Measurements from ENCODE around the gene CEP104. TPM values are rescaled to one million over a fixed set of nuclear protein-coding genes. Genes with fewer than 3 reads are reported as not detected.

Gene CEP104
- total RNA-seq, 1 experiment from 2014 or later: 32.6 TPM

DNA sequence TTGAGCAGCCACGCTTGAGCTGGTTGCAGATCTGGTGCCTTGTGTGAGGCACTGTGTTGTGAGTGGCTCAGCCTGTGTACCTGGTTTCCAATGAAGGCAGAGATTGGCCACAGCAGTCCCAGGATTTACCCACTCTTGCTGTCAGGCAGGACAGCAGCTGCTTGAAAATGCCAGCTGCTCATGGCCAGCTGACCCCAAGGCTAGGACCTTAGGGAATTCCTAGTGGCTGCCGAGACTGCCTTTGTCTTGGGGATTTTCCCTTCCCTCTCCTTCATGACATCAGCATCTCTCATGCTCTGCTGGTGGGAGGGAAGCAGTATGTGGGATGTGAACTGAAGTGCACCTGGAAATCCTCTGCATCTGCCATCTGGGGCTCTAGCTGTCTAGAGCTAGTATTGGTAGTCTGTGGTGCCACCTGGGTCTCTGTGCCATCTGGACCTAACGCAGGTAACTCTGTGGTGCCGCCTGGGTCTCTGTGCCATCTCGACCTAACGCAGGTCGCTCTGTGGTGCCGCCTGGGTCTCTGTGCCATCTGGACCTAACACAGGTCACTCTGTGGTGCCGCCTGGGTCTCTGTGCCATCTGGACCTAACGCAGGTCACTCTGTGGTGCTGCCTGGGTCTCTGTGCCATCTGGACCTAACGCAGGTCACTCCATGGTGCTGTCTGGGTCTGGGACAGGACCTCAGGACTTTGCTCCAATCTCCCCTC is 56.9 kb downstream of the CEP104 start:
- DNase-seq (ENCODE audit: low read depth): peak; percentile 15

DNA sequence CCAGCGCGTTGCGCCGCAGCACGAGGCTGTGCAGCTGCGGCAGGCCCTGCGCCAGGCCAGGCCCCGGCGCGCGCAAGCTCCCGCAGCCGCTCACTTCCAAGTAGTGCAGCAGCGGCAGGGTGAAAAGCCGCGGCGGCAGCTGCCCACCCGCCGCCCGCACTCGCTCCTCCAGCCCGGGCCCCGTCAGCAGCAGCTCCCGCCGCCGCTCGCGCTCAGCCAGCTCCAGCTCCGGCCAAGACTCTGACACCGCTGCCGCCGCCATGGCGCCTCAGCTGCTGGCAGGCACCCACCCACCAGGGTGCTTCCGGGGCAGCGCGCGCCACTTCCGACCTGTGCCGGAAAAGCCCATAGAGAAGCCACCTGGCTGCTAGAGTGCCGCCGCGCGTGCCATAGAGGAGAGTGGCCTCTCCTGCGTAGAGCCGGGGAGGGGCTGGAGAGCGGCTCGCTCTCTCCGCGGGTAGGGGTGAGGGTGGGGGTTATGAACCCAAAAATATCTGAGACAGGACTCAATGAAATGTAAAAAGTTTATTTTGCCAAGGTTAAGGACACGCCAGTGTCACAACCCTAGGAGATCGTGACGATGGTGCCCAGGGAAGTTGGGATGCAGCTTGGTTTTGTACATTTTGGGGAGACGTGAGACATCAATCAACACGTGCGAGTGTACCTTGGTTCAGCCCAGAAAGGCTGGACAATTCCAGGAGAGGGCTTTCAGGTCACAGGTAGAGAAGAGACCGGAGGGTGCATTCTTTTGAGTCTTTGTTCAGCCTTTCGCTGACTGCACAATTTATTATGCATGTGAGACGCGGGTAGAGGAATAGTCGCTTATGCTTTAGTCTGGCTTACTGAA is 60.6 kb downstream of the CEP104 start, which contains the start of gene LRRC47:
Gene LRRC47, minus strand, starts transcription at position 284 of the 847 bp plus-strand sequence. Its CDS starts 22 bp downstream, at position 262.
- peak; percentile 90 for DNase-seq (ENCODE audit: low read depth)

DNA sequence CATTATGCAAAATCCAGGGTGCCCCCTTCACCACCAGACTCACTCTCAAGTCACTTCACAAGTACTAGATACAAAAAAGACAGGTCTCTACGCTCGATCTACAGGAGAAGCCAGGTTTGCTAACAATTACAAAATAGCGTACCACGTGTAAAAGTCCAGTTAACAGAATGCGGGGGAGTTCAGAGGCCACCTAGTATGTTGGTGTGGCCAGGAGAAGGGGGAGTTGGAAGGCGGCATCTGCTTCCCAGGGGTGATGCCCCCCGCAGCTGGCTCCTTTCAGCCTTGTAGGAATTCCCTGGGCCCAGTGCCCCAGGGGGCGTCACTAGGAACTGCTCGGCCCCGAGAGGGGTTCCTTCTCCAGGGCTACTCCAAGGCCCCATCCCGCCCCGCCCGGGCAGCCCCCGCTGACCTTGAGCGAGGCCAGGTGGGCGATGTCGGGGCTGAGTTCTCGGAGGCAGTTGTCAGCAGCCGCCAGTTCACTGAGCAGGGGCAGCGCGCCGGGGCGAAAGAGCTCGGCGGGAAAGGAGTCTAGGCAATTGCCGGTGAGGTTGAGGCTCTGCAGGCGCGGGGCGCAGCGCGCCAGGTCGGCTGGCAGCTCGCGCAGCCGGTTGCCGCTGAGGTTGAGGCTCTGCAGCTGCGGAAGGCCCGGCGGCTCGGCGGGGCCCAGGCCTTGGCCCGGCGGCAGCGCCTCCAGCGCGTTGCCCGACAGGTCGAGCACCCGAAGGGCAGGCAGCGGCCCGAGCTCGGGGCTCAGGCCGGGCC is 61.4 kb downstream of the CEP104 start:
- DNase-seq (ENCODE audit: low read depth): no peak

DNA sequence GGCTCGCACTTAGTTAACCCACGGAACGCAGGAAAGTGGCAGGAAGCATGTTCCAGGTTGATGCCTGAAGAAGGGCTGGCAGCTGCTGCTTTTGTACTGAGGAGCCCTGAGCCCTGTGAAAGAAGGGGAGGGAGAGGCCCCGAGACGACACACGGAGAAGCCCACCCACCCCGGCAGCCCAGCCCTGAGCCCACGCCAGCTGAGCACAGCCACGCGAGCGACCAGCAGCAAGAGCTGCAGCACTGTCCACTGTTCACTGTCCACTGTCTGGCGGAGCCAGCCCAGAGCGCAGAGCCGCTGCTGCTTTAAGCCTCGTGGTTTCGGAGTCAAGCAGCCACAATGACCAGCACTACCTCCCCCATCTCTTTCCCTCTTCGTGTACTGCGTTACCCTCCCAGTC is 66.1 kb downstream of the CEP104 start:
- no peak for DNase-seq (ENCODE audit: low read depth)

DNA sequence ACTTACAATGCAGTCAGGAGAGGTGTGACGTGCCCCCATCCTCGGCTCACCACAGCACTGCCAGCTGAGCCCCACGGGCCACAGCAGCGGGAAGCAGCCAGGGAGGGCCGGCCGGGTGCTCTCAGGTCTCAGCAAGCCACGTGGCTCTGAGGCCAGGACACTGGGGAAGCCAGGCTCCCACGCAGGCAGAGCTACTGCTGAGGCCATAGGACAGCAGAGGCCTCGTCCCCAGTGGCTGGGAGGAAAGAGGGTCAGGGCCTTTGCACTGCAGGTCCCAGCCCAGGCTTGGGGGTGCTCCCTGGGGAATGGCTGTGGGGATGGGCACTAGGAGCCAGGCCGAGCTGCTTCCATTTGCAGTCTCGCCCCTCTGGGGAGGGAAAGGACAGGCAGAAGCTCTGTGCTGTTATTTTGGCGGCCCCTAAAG is 66.5 kb downstream of the CEP104 start:
- DNase-seq (ENCODE audit: low read depth): no peak

DNA sequence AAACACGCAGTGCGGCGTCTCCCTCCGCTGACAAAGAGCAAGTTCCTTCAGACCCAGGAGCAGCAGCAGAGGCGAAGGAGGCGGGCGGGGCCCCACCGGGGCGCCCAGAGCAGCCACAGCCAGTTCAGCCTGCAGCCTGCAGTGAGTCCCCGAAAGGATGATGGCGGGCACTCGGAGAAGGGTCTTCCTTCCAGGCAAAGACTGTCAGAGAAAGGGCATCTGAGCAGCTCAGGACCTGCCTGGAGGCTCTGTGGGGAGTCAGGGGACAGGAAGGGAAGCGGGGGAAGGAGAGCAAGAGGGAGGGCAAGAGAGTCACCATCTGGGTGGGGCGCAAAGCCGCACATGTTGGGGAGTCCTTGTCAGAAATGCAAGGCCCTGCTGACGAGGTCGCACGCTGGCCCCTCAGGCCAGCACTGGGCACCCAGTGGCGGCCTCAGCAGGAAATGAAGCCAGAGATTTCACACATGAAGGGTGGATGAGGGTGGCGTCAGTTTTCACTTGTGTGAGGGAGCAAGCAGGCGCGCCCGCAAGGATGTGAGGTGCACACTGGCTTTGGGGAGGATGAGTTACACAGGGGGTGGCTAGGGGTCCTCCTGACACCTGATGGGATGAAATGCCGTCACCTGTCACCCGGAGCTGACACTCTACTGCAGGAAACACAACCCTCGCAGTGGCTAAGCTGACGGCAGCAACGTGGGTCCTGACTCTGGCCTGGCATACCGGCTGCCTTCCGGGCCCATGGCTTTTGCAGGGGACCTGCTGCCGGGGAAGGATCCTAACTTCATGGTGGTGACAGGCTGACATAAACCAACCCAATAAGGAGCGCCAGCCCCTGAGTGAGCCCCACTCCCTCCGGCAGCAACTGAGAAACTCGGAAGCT is 67.3 kb downstream of the CEP104 start:
- no peak for DNase-seq (ENCODE audit: low read depth)

DNA sequence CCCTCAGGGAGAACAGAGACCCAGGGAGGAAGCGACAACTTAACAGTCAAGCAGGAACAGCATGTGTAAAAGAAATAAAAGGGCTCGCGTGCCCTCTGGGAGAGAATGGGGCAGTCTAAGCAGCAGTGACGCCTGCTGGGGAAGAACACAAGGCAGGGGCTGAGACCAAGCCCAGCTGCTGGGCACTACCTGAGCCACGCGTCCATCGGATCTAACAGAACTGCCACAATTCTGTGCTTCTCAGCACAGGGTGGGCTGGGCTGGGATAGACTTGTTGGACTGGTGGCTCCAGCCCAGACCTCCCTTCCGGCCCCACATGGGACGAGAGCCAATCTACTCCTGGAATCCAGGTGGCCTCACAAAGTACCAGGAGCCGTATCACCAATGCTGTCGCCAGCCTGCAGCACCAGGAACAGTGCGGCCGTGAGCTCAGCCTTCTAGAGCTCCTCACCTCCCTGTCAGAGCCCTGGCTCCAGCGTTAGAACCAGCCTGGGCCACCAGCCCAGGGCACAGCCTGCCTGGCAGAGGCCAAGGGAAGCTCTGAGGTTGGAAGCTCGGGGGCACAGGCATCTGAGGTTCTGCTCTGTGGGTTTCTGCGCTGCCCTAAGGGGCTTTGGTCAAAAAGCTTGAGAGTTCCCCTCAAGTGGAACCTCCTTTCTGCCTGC is 68.1 kb downstream of the CEP104 start:
- DNase-seq (ENCODE audit: low read depth): no peak

DNA sequence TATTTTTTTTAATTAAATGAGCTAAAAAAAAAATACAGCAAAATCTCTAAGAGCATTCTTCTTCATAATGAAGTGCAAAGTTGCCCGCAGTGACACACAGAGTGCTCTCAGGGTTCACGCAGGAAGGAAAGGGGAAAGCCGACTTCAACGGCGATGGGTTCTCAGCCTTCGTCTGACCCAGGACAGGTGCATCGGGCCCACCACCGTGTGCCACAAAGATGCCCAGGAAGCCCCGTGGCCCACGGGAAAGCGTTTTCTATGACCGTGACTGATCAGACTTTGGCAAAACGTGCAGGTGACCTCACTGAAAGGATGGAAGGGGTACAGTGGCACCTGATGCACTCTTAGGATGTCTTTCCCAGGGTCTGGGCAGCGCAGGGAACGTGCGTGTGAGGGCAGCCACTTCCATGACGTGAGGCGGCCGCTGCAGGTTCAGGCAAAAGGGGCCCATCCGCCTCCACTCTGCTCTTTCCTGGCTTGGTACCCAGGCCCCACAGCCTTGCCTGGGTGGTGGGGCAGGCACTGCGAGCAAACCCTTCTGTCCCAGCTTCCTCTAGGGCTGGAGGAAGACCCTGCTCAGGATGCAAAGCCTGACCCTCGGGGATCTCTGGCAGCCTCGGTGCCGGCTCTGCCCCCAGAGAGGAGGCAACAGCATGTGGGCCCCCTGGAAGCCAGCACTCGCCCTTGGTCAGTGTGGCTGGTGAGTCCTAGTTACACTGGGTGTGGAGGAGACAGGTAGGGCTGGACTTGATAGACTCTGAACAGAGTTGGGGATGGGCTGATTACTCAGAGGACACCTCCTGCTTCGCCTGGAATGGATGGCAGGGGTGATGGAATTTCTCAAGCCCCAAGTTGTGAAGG is 69.0 kb downstream of the CEP104 start:
- no peak for DNase-seq (ENCODE audit: low read depth)

DNA sequence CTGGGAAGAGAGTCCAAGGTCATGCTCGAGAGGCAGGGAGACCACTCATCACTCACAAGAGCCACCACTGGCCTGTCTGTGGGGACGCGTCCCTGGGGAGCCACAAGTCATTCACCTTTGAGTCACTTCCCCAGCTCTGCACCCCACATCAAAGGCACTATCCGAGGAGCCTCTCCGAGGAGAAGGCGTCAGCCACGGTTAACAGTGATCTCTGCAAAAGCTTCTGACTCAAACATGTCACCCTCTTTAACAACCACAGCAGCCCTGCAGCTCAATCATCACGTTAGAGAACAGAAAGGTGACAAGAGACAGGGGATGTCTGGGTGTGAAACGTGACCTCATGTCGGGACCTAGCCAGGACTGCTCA is 69.7 kb downstream of the CEP104 start:
- no peak for DNase-seq (ENCODE audit: low read depth)

DNA sequence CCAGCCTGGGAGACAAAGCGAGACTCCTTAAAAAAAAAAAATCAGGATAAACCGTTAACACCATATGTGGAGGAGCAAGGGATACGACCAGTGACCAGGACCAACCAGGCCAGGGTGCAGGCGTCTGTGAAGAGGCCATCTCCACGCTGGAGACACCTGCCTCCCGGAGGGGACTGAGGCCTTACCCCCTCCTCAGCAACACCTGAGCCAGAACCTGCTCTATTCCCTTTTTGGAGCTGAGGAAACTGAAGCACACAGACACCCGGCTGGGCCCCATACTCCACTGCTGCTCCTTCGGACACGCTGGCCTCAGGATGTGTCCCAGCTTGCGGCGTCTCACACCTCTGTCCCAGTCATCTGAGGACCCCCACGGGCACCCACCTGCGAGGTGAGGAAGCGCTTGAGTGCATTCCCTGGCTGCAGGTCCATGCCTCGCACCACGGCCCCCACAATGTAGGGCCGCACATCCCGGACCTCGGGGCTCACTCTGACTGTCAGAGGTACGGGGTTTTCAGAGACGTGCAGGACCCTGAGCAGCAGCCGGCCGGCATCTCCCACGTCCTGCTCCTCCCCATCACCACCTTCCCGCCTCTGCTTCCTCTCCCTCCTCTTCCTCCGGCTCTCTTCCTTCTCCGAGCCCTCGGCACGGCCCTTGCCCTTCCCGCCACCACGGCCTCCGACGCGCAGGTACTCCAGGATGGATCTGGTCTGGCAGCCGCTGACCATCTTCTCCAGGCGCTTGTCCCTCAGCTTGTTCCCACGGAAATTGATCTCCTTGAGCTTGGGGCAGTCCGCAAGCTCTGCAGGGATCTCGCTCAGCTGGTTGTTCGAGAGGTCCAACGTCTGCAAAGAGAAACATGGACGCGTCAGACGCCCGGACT is 70.3 kb downstream of the CEP104 start:
- no peak for DNase-seq (ENCODE audit: low read depth)

DNA sequence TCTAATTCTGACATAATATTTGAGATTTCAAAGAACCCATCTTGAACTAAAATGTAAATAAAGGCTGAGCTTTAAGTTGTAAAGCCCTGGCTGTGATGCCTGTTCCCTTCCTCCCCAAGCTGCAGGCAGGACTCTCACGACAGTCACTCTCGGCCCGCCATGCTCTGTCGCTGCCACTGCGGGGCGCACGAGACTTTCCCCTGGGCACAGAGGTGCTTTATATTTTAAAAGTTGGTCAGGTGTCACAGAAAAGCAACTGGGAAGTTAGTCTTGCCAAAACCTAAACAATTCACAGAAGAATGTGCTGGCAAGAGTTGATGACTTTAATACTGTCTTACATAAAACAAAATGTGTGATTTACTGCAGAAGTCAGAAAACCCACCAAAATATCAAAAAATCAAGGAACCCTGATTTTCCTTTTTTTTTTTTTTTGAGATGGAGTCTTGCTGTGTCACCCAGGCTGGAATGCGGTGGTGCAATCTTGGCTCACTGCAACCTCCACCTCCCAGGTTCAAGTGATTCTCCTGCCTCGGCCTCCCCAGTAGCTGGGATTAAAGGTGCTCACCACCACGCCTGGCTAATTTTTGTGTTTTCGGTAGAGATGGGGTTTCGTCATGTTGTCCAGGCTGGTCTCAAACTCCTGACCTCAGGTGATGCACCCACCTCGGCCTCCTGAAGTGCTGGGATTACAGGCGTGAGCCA is 71.4 kb downstream of the CEP104 start:
- DNase-seq (ENCODE audit: low read depth): no peak

DNA sequence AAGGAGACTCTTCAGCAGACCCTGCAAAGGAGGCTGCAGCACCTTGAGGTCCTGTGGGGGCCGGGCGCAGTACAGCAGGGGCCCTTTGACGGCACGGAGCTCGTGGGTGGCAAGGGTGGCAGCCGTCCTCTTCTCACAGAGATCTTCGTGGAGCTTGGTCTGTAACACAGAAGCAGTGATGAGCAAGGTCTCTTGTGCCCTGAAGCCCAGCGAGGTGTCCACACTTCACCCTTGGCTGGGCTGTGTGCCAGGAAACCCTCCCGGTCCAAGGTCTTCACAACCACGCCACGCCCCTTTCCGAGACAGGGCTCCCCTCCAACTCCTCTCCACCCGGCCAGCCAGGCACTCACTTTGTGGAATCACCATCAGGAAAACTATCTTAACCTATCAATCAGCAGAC is 72.0 kb downstream of the CEP104 start:
- DNase-seq (ENCODE audit: low read depth): no peak

DNA sequence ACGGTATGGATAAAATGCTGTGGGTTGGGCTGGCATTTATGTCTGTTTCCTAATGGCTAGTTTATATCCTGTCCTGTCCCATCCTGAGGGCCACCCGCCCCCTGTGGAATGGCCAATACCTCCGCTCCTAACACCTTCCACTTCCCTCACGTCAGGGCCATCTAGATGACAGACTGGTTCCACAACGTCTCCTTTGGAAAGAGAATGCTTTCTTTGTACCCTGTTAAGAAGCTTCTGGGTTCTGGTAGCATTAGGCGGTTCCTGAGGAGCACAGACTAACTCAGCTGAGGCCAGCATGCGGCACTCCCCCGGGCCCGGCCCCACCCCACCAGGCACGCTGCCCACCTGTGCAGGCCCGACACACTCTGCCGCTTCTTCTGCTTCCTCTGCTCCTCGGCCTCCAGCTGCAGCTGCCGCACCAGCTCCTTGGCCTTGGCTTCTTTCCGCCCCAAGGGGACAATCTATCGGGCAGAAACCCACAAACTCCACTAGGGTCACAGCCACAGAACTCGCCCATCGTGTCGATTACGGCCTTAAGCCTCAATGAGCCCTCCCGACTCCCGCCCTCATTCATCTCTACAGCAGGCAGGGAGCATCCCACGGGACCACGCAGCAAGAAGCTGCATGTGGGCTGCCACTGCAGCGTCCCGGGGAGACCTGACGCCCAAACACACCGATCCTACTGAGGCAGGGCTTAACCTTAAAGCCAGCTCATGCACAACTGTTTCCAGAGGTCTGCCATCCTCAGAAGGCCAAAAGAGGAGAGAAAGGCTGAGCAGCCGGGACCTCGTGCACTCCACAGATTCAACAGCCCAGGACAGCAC is 73.1 kb downstream of the CEP104 start:
- DNase-seq (ENCODE audit: low read depth): no peak

DNA sequence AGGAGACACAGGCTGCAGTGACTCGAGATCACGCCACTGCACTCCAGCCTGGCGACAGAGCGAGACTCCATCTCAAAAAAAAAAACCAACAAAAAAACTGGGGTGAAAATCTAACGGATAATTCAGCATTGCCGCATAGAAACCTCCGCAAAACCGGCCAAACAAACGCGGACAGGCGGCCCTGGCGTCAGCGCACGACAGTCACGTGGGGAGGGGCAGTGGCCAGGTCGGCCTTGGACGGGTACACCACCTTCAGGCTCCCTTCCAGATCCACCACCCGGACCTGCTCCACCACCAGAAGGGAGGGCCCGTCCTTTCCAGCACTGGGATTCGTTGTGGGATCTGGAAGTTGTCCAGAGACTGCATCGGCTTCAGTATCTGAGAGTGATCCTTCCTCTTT is 76.1 kb downstream of the CEP104 start:
- no peak for DNase-seq (ENCODE audit: low read depth)

DNA sequence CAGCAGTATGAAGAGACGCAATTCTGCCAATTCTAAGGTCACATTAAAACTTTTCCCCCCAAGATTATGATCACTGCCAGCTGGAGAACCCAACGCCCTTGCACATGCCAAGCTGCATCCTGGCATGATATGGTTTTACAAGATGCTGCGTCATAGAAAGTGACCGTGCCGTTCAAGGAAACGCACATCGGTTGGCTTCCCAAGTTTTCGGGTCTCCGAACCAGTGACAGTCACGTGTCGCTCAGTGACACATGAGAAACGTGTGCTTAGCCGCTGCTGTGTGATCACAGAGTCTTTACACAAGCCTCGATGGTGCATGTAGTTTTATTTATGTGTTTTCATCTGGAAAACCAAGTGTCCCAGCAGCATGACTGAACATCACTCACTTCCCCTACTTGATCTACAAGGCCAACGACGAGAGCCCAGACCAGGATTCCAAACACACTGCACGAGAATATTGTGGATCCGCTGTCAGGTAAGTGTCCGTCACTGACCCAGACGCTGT is 77.0 kb downstream of the CEP104 start:
- no peak for DNase-seq (ENCODE audit: low read depth)

DNA sequence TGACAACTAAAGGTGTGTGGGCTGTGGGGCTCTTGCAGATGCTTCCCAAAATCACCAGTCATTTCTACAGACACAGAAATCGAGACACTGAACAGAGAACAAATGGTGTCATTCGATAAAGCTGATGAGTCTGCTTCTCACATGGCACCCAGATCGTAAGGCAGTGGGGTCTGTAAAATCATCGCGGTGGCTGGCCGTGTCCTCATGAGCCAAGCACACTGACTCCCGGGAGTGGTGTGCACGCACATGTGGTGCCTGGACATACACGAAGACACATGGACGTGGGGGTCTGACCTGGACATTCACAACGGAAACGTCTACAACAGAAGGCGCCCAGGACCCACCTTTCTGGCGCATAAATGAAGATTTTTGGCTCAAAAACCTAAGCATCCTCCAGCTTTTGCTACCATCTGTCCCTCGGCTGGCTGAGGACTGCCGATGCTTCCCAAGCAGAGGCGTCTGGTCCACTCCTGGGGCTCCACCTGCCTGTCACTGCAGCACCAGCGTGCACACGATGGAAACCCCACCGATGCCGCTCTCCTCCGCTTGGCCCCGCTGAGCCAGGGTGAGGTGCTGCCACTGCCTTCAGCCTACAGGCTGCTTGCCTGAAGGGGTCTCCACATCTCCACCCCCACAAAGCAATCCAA is 77.6 kb downstream of the CEP104 start:
- no peak for DNase-seq (ENCODE audit: low read depth)

Data from RPMI7951 (cell line).